ENCODE measurements around the gene POU3F3. TPM values are rescaled to one million over a fixed set of nuclear protein-coding genes. Genes with fewer than 3 reads are reported as not detected.
A peak's percentile ranks its signal among the peaks of the same experiment; 100 is the strongest.

POU3F3 gene
- polyA plus RNA-seq, 3 donors, result 81.4 to 119 (median 85.7) TPM

- DNase-seq (ENCODE audit: extremely low read depth in 1 of 11, low read depth in 9 of 11, low spot score in 4 of 11), result no peak
Measured at GRCh38 chr2:104841744-104842143, 12.2 kb upstream of the POU3F3 start.

GRCh38 chr2:104844807-104845551 lies 8.9 kb upstream of the POU3F3 start:
- no peak for DNase-seq (ENCODE audit: extremely low read depth in 1 of 11, low read depth in 9 of 11, low spot score in 4 of 11)

GRCh38 chr2:104845552-104845931 lies 8.4 kb upstream of the POU3F3 start:
- no peak for DNase-seq (ENCODE audit: extremely low read depth in 1 of 11, low read depth in 9 of 11, low spot score in 4 of 11)

- no peak for DNase-seq (ENCODE audit: extremely low read depth in 1 of 11, low read depth in 9 of 11, low spot score in 4 of 11)
Measured at GRCh38 chr2:104845946-104846785, 7.7 kb upstream of the POU3F3 start.

- no peak for DNase-seq (ENCODE audit: extremely low read depth in 1 of 11, low read depth in 9 of 11, low spot score in 4 of 11)
Measured at GRCh38 chr2:104846786-104847585, 6.9 kb upstream of the POU3F3 start.

- DNase-seq (ENCODE audit: extremely low read depth in 1 of 11, low read depth in 9 of 11, low spot score in 4 of 11), result no peak
Measured at GRCh38 chr2:104847586-104848160, 6.2 kb upstream of the POU3F3 start.

- DNase-seq (ENCODE audit: extremely low read depth in 1 of 11, low read depth in 9 of 11, low spot score in 4 of 11), result no peak
Measured at GRCh38 chr2:104848526-104848925, 5.4 kb upstream of the POU3F3 start.

GRCh38 chr2:104849101-104849500 lies 4.8 kb upstream of the POU3F3 start:
- DNase-seq (ENCODE audit: extremely low read depth in 1 of 11, low read depth in 9 of 11, low spot score in 4 of 11), result no peak

GRCh38 chr2:104849618-104850141 lies 4.2 kb upstream of the POU3F3 start:
- peak in 2 of 11 donors; percentile 70 to 81 for DNase-seq (ENCODE audit: extremely low read depth in 1 of 11, low read depth in 9 of 11, low spot score in 4 of 11)

GRCh38 chr2:104850361-104851290 lies 3.3 kb upstream of the POU3F3 start:
- DNase-seq (ENCODE audit: extremely low read depth in 1 of 11, low read depth in 9 of 11, low spot score in 4 of 11), result no peak

- DNase-seq (ENCODE audit: extremely low read depth in 1 of 11, low read depth in 9 of 11, low spot score in 4 of 11), result no peak
Measured at GRCh38 chr2:104851291-104852089, 2.4 kb upstream of the POU3F3 start.

- no peak for DNase-seq (ENCODE audit: extremely low read depth in 1 of 11, low read depth in 9 of 11, low spot score in 4 of 11)
Measured at GRCh38 chr2:104852090-104852666, 1.7 kb upstream of the POU3F3 start.

- no peak for DNase-seq (ENCODE audit: extremely low read depth in 1 of 11, low read depth in 9 of 11, low spot score in 4 of 11)
Measured at GRCh38 chr2:104854498-104855220, 744 bp downstream of the POU3F3 start.

- no peak for DNase-seq (ENCODE audit: extremely low read depth in 1 of 11, low read depth in 9 of 11, low spot score in 4 of 11)
Measured at GRCh38 chr2:104855221-104856085, 1.5 kb downstream of the POU3F3 start.
